Colon (tissue), 2 donors: ENCODE measurements around the gene SUPT7L.
"Not testable (repeated sequence)": the region's sequence is repeated elsewhere in the genome, so short reads cannot be mapped to it uniquely, and the experiment has no call there.

Experiments
- FAIRE-seq: peaks from 2 replicates; lab custom pipeline; 2012; peaks lifted over from hg19 to GRCh38; lab: Jason Lieb, UNC
- donor health status: control.
- donor health status: control.

SUPT7L gene

DNA sequence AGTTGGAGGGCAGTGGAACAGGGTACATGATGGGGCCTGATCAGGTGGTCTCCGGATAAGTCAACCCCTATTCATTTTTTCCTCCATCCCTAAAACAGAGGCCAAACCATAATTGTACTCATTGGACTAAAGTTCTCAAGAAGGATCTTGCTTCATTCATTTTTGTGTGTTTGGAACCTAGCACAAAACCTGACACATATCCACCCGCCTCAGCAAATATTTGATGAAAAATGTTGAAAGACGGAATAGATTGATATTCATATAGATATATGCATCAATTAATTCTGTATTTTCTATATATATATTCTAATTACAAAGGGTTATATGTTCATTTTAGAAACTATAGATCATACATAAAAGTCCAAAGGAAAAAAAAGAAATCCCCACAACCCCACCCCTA is 22.2 kb upstream of the SUPT7L start:
- no peak for FAIRE-seq

DNA sequence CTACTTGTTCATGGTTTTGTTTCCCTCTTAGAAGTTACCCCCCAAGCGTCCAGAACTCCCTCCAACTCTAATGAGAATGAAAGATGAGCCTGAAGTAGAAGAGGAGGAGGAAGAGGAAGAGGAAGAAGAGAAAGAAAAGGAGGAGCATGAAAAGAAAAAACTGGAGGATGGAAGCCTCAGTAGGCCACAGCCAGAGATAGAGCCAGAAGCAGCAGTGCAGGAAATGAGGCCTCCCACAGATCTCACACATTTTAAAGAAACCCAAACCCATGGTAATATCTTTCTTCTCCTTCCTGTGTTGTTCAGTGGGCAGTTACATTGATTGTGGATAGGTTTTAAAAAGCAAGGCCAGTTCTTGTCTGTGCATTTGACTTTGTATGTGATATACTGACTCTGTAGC is 21.6 kb upstream of the SUPT7L start:
- FAIRE-seq: not testable (repeated sequence)

DNA sequence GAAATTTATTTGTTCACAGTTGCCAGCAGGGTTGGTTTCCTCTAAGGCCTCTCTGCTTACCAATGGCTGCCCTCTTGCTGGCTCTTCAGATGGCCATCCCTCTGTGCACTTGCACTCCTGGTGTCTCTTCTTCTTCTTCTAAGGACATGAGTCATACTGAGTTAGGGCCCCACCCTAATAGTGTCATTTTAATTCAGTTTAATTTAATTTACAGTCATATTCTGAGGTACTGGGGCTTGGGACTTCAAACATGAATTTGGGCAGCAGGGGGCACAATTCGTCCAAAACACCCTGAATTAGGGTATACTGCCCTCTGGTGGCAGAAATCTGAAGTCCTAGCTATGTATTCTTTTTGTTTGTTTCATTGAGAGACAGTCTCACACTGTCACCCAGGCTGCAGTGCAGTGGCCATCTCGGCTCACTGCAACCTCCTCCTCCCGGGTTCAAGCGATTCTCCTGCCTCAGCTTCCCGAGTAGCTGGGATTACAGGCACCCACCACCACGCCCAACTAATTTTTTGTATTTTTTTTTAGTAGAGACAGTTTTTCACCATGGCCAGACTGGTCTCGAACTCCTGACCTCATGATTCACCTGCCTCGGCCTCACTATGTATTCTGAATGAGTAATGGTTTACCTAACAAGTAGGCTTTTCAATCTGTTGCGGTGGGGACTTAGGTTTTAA is 20.1 kb upstream of the SUPT7L start:
- FAIRE-seq: no peak

DNA sequence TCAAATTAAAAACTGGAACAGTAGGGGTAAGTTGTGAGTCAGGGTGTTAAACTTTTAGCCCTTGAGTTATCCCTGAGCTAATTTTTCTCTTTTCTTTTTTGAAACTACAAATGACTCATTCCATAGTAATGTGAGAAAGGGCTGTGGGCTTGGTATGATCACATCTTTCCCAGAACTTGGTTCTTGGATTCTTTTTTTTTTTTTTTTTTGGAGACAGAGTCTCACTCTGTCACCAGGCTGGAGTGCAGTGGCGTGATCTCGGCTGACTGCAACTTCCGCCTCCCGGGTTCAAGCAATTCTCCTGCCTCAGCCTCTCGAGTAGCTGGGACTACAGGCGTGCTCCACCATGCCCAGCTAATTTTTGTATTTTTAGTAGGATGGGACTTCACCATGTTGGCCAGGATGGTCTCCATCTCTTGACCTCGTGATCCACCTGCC is 18.9 kb upstream of the SUPT7L start:
- FAIRE-seq: not testable (repeated sequence)

DNA sequence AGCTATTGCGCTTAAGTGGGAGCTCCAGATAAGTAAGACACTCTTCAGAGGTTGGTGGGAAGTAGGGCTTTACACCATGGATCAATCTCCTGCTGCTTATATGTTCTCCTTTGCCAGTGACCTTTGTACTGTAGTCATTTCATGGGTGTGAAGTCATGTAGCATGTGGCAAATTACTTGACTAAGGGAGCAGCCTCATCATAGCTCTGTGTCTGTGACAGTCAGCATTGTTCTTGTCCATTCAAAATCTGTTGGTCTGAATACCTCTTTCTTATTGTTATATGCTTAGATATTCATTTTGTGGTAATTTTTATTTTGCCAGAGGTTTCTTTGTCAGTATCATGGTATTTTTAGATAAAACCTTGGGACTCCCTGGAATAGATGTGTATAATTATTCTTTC is 18.4 kb upstream of the SUPT7L start:
- no peak for FAIRE-seq

DNA sequence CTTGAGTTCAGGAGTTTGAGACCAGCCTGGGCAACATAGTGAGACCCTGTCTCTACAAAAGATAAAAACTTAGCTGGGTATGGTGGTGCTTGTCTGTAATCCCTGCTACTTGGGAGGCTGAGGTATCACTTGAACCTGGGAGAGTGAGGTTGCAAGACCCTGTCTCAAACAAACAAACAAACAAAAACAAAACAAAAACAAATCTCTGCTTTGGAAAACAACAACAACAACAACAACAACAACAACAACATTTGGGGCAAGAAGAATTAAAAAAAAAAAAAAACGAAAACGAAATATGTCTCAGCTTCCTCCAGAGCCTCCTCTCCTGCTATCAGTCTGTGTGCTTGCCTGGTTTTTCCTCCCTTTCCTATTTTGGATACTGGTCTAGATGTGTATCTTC is 17.2 kb upstream of the SUPT7L start:
- FAIRE-seq: no peak

DNA sequence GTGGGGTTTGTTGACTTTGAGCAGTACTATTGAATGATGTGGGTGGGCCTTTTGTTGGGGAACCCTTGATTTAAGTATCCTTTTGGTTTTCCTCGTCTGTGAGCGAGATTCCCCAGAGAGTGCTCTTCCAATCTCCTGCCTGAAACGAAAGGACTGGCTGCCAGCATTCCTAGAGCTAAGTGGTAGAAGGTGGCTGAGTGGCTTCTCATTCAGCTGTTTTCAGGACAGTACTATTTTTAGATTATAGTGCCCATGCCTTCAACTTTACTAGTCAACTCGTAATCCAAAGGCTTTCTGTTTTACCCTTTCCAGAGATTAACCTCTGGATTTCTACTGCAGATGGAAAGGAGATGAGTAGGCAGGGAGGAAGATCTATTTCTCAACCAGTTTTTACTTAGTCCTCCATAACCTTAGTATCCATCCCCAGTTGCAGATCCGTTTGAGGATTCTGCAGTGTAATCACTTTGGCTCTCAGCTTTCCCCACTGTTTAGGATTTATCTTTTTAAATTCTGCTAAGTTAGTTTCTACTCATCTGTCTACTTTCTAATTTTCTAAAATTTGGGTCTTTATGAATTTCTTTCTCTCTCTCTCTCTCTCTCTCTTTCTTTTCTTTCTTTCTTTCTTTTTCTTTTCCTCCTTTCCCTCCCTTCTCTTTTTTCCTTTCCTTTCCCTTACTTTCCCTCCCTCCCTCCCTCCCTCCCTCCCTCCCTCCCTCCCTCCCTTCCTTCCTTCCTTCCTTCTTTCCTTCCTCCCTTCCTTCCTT is 9.5 kb upstream of the SUPT7L start:
- FAIRE-seq: no peak

DNA sequence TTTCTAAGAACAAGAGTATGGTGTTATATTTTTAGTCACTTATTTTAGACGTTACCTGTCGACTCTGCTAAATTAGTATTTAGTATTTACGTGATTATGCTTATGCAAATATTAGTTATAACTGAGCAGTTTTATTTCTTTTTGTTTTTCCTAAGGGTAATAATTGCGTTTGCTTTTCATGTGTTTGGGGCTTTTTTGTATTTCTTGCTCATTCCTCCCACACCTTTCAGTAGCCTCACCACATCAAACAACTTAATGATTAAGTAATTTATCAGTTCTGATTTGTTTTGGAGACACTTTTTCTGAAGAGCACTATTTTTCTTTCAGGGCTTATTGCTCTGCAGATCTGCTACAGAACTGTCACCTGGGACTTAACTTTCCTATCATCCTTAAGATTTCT is 7.8 kb upstream of the SUPT7L start:
- FAIRE-seq: no peak

DNA sequence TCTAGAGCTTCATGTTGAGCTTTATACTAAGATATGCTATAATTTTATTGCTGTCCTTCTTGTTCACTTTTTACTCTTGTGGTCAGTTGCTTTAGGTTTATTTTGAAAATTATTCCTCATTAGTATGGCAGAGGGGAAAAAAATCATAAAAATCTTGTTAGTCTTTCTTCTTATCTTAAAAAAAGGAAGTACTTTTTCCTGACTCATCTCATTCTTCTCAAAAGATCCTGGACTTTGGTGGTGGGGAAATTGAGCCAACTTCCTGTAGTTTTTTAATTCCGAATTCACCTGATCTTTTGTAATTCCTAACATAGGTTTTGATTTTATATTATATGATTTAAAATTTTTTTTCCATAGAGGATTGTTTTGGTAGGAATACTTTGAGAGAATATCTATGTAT is 4.0 kb upstream of the SUPT7L start:
- no peak for FAIRE-seq

DNA sequence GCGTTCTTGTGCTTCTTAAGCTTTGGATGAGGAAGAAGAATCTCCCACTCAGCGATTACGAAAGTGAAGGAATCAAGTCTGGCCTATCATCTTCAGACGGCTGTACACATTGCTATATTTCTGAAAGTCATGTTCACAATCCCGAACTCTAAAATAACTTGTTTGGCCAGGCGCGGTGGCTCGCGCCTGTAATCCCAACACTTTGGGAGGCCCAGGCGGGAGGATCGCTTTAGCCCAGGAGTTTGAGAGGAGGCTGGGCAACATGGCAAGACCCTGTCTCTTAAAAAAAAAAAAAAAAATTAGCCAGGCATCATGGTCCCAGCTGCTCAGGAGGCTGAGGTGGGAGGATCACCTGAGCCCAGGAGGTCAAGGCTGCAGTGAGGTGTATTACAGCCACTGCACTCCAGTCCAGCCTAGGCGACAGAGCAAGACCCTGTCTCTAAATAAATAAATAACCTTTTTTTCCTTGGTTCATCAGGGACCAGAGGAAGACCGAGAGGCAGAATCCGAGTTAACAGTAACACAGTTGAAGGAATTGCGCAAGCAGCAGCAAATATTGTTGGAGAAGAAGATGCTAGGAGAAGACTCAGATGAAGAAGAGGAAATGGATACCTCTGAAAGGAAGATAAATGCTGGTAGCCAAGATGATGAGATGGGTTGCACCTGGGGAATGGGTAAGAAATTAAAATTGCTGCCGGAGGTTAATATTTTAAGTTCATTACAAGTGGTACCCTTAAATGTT is 1.4 kb upstream of the SUPT7L start:
- FAIRE-seq: no peak

DNA sequence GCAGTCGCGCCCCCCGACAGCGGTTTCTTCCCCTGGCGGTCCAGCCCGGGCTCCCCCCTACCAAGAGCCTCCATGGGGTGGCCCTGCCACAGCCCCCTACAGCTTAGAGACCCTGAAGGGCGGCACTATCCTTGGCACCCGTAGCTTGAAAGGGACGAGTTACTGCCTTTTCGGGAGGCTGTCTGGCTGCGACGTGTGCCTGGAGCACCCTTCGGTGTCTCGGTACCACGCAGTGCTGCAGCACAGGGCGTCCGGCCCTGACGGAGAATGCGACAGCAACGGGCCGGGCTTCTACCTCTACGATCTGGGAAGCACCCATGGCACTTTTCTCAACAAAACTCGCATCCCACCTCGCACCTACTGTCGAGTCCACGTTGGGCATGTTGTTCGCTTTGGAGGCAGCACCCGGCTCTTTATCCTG is 750 bp upstream of the SUPT7L start:
- FAIRE-seq: no peak

DNA sequence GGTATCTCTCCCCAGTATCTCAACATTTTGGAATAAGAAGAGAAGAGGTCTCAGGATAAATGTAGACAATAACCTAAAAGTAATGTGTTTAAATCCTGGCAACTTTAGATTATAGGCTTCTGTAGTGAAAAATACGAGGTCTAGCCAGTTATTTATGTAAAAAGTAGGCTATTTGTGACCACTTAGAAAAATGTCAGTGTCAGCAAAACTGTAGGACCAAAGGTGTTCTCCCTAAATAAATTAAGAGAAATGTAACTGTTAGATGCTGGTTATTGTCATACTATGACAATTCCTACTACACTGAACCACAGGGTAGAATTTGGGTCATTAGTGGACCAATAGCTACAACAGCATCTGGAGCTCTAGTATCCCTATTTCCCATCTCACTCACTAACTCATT is 2.0 kb downstream of the SUPT7L start:
- no peak for FAIRE-seq

DNA sequence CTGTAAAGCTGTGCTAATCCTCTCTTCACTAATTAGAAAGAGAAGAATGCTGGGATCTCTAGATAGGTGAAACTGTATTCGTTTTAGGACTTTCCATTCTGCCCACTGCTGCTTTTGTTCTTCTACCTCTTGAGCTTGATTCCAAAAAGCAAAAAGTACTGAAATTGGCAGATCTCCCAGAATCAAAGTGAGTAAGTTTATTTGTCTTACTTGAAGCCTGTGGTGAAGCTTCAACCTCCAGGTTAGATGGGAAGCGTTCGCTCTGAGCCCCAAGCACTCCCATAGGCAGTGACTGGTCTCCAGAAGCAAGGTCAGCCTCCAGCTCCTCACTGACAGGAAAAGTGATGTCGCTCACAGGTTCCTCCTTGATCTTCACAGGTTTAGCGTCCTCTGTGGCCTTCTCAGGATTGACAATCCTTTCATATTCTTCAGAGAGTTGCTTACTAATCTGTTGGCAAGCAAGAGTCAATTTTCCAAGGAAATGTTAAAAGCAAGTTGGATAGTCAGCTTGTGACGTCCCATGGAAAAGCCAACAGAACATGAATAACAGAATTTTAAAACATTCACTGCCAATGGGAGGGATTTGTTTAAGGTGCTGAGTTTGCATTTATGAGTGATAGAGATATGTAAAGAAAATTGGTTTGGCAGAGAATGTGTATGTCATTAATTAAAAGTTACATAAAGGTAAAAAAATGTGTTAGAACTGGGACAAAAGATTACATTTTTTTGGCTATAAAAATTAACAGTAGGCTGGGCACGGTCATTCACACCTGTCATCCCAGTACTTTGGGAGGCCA is 8.1 kb downstream of the SUPT7L start:
- FAIRE-seq: no peak

DNA sequence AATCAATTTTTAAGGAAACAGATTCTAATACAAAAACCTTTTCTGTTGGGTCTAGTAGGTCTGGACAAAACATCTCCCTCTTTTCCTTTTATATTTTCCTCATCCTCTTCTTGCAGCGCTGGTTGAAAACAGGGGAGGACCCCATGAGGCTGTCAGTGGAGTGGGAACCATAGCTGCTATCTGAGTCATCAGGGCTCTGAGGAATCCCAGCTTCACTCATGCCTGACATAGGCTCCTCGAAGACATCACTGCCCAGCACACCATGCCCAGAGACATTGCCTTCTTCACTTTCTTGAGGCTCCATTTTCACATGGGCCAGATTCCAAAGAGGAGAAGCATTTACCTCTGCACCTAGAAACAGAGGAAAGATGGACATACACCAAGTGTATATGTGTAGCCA is 10.0 kb downstream of the SUPT7L start:
- FAIRE-seq: no peak

DNA sequence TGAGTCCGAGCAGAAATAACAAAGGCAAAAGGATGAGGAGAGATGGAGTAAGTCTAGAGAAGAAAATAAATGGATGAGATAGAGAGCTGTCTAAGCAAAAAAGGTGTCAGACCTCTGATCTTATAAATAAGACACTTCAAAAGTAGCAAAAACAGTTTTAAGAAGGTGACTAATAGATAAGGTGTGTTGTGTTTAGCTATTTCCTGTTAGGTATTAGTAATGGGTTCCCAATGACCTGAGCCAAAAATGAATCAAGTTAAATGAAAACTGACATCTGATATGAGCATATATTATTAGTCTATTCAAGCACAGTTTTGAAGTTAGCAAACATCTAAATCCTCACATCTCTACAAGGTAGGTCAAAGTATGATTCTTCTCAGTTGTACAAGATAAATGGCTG is 10.6 kb downstream of the SUPT7L start:
- FAIRE-seq: no peak

DNA sequence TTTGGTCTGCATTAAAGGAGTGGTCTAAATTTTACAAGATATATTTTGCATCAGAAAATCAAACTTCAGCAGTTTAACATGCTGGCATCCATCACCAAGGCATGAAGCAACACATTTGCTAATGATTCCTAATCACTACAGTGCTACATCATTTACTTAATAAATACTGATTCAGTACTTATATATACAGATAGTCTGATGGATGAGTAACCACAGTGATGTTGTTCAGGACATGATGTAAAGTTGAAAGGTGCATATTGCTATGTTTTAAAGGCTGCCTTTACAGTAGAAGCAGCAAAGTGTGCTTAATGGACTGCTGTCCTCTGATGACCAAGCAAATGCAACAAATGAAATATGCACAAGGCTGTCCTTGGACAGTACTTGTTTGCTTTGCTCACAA is 11.1 kb downstream of the SUPT7L start:
- no peak for FAIRE-seq

DNA sequence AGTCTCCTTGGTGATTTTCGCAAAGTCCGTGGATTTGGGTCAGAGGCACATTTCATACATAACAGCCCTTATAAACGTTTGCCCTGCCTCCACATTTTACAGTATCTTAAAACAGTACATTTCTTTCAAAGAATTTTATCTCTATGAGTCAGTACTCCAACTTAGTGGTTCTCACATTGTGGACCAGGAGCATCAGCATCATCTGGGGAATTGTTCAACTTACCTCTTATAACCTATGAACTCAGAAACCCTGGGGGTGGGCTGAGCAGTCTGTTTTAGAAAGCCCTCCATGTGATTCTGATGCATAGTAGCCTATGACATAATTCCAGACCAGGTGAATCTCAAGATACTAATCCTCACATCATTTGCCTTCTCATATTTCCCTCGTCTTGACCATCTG is 12.4 kb downstream of the SUPT7L start:
- FAIRE-seq: no peak

DNA sequence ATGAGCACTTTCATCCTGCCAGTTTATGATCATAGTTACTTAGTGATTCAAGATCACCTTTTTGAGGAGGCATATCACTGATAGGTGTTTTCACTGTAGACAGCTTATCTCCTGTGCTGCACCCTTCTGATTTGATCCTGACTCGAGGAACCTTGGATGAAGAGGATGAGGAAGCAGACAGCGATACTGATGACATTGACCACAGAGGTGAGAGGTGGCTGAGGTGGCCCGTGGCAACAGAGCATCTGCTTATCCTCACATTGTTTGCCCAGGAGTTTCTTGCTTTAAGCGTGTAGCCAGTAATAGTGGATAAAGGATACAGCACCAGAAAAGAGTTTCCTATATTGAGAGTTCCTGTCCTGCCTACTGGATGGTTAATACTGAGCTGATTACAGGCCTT is 15.7 kb downstream of the SUPT7L start:
- no peak for FAIRE-seq

DNA sequence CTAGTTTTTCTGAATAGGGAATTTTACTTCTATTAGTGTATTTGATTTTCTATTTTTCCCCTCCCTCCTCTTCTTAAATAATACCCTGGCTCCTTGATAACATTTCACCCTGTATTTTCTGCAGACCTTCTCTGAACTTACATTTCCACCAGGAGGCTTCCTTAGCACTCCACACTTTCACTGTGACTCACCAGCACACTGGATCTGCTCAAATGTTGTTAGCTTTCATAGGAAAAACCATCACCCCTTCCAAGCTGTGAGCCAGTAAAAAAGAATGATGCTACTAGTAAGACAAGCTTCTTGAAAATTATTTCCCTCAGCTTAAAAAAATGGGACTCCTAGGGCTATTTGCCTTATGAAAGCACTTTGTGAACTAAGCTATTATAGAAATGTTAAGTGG is 16.1 kb downstream of the SUPT7L start:
- no peak for FAIRE-seq

DNA sequence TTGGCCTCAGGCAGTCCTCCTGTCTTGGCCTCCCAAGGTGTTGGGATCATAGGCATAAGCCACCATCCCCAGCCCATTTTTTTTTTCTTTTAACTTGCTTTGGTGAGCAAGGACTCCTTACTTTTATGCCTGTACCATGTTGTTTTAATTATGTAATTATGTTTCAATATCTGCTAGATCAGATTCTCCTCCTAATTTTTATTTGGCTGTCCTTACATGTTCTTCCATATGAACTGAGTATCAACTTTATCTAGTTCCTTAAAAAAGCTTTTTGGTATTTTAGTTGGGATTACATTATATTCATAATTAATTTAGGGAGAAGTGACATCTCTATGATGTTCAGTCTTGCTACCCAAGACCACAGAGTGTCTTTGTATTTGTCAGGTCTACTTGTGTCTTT is 18.2 kb downstream of the SUPT7L start:
- no peak for FAIRE-seq

DNA sequence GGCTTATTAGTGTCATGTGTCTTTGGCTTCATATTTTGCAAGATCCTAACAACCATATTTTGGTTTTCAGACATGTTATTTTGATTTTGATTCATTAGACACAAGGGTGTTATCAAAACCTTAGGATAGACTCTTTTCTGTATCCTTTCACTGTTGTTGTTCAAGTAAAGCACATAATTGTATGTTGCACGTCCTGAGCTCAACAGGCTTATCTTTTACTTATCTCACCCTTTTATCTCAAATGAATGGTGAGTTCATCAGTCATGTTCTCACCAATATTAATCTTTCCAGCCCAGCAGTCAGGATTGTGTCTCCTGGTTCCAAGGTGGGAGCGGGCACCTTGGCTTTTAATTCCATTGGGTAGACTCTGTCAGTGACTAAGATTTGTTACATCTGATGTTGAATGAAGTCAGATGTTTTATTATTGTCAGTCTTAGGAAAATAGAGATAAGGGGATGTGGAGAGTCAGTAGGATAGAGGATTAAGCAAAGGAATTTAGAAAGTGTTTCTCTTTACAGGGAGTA is 22.6 kb downstream of the SUPT7L start:
- no peak for FAIRE-seq

DNA sequence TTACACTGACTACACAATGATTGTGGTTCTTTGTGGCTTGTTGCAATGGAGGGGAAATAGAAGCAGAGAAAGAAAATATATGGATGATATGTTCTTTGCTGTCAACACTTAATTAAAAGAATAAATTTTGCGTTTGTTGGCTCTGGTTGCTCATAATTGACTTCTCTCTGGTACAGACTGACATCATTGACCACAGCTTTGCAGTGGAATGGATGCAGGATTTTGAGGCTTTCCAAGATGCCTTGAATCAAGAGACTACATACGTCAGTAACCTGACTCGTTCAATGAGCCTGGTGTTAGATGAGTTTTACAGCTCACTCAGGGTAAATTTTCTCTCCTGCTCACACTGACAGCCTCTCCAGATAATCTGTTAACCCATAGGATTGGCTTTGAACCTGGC is 24.7 kb downstream of the SUPT7L start:
- FAIRE-seq: no peak
